B cell (primary cell): Measurements from ENCODE around the gene PLAC9.

Experiments
- EZH2 ChIP-seq: IDR thresholded peaks from 2 replicates; pipeline ENCODE4 v1.6.1; 2012; ENCODE audit warnings: borderline replicate concordance, low read depth, mild to moderate bottlenecking, moderate library complexity, low read length; ENCODE audit not compliant: insufficient read depth, poor library complexity, severe bottlenecking
- TF ChIP-seq, protein P1 (sequence below): fragments of 200-600 bp; IDR thresholded peaks from one replicate; pipeline ENCODE4 v1.8.0; 2022; ENCODE audit warnings: antibody characterized with exemption, mild to moderate bottlenecking

DNA sequence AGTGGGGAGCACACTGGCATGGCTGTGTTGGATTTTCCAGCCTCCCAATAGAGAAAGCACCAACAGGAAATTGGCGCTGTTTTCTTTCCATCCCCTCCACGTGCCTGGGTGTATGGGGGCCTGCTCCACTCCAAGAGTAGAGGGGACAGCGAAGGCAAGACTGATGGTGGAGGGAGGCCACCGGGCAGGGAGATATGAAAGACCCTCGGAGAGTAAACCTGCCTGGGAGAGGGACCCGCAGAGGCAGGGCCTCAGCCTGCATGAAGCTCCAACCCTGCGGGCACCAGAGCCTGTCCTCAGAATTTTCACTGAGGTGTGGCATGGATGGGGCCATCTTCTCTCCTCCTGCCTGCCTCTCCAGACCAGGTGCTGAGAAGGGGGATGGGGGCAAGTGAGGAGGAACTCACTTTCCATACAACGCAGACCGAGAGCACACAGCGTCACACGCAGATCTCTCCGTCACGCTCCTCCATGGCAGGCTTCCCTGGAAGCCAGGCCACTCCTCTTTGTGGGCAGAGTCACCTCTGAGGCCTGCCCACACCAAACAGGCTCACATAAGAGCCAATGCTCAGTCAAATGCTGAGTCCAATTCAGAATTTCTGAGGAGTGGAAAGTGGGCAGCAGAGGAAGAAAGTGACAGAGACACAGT, 54.0 kb downstream of the PLAC9 start:
- TF ChIP-seq, protein P1, sequence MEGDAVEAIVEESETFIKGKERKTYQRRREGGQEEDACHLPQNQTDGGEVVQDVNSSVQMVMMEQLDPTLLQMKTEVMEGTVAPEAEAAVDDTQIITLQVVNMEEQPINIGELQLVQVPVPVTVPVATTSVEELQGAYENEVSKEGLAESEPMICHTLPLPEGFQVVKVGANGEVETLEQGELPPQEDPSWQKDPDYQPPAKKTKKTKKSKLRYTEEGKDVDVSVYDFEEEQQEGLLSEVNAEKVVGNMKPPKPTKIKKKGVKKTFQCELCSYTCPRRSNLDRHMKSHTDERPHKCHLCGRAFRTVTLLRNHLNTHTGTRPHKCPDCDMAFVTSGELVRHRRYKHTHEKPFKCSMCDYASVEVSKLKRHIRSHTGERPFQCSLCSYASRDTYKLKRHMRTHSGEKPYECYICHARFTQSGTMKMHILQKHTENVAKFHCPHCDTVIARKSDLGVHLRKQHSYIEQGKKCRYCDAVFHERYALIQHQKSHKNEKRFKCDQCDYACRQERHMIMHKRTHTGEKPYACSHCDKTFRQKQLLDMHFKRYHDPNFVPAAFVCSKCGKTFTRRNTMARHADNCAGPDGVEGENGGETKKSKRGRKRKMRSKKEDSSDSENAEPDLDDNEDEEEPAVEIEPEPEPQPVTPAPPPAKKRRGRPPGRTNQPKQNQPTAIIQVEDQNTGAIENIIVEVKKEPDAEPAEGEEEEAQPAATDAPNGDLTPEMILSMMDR, result no peak
- no peak for TF ChIP-seq EZH2
